DOHH2 (cell line): Measurements from ENCODE around the gene TTC39C.

Experiments
- EZH2phosphoT487 ChIP-seq: fragments of 200-600 bp; sonication (generic); IDR thresholded peaks from 2 replicates; pipeline ENCODE4 v1.6.1; 2017; ENCODE audit warnings: borderline replicate concordance, mild to moderate bottlenecking, antibody characterized with exemption, low read length, moderate library complexity, mixed read lengths
- TF ChIP-seq, protein P1 (sequence below): fragments of 200-600 bp; sonication (generic); IDR thresholded peaks from one replicate; pipeline ENCODE4 v1.5.1; 2014; ENCODE audit warnings: antibody characterized with exemption, mild to moderate bottlenecking, low read depth, low read length; ENCODE audit not compliant: poor library complexity, severe bottlenecking

DNA sequence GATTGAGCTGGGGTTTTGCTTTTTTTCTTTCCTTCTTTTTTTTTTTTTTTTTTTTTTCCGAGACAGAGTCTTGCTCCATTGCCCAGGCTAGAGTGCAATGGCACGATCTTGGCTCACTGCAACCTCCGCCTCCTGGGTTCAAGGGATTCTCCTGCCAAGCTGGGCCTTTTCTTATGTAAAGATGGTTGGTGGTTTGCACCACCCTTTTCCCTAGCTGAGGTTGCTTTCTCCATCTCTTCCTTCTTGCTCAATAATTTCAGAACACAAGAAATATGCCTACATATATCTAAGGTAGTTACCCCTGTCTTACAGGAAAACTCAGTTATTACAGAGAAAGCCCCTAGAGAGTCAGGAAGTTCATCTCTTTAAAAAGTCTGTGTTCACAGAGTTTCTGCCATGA lies 7.0 kb downstream of the TTC39C start:
- TF ChIP-seq, protein P1, sequence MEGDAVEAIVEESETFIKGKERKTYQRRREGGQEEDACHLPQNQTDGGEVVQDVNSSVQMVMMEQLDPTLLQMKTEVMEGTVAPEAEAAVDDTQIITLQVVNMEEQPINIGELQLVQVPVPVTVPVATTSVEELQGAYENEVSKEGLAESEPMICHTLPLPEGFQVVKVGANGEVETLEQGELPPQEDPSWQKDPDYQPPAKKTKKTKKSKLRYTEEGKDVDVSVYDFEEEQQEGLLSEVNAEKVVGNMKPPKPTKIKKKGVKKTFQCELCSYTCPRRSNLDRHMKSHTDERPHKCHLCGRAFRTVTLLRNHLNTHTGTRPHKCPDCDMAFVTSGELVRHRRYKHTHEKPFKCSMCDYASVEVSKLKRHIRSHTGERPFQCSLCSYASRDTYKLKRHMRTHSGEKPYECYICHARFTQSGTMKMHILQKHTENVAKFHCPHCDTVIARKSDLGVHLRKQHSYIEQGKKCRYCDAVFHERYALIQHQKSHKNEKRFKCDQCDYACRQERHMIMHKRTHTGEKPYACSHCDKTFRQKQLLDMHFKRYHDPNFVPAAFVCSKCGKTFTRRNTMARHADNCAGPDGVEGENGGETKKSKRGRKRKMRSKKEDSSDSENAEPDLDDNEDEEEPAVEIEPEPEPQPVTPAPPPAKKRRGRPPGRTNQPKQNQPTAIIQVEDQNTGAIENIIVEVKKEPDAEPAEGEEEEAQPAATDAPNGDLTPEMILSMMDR: no peak
- TF ChIP-seq EZH2phosphoT487: no peak
